K562 (cell line): ENCODE measurements around the gene FLCN. TPM values are rescaled to one million over a fixed set of nuclear protein-coding genes. Genes with fewer than 3 reads are reported as not detected.

ENCODE experiments used
- ATAC-seq: fragments of 200-7000 bp; cut with Tn5 transposase; 3 replicates; pipeline ENCODE4 v1.9.1; 2020; ENCODE audit warnings: moderate library complexity
- BruUV-seq: library from RNA; stranded (reverse); fragments of 400-500 nt; replicated peaks from 2 replicates; lab custom pipeline; 2021; lab: Mats Ljungman, UMichigan
- CTCF ChIA-PET: fragments of 300-600 bp; formaldehyde crosslinking; extraction: SDS; loops from one replicate; lab custom pipeline; 2021; ENCODE audit warnings: low intra/inter-chr PET ratio; lab: Yijun Ruan, JAX
- POLR2A ChIA-PET: fragments of 300-600, 350-650 bp; sonication (Branson Sonifier 250); formaldehyde crosslinking; extraction: SDS; loops from one replicate; lab custom pipeline; 2021; ENCODE audit warnings: antibody characterized with exemption, inconsistent platforms; lab: Yijun Ruan, JAX
- DNase-seq, 4 experiments: peaks; one replicate each; pipeline versions ENCODE4 v3.0.0 to v3.0.0-alpha.2; 2011 to 2018; ENCODE audit warnings: low spot score in 3 of 4, mixed read lengths in 3 of 4; ENCODE audit errors: extremely low read depth in 1 of 4
- FAIRE-seq: peaks from 2 replicates; lab custom pipeline; 2011; peaks lifted over from hg19 to GRCh38; lab: Jason Lieb, UNC
- H2AFZ ChIP-seq: 2 replicates; pipeline ENCODE4 v1.6.0; 2011; ENCODE audit warnings: low read depth, low read length, control low read depth, inconsistent platforms
- H3K27ac ChIP-seq: fragments of 200-600 bp; 3 replicates; pipeline ENCODE4 v1.8.0; 2011; ENCODE audit warnings: low read depth, mild to moderate bottlenecking, control low read depth, inconsistent platforms, low read length, moderate library complexity, mixed read lengths; ENCODE audit errors: extremely low read depth
- H3K27me3 ChIP-seq, 2 experiments: fragments of 300-600 bp in 1 of 2; 2 replicates in 1 of 2; 3 replicates in 1 of 2; pipeline versions ENCODE4 v1.6.0 to v1.8.0; 2011; ENCODE audit warnings: inconsistent platforms in 2 of 2, low read length in 2 of 2, mild to moderate bottlenecking in 1 of 2, mixed read lengths in 1 of 2, moderate library complexity in 1 of 2; ENCODE audit not compliant: control insufficient read depth in 2 of 2, insufficient read depth in 2 of 2
- H3K36me3 ChIP-seq: fragments of 300-600 bp; 3 replicates; pipeline ENCODE4 v1.8.0; 2011; ENCODE audit warnings: mild to moderate bottlenecking, low read length, inconsistent platforms; ENCODE audit not compliant: control insufficient read depth, insufficient read depth
- H3K4me1 ChIP-seq, 2 experiments: fragments of 200-600 bp in 1 of 2; replicated peaks in 1 of 2; 2 replicates in 1 of 2; 3 replicates in 1 of 2; pipeline versions ENCODE4 v1.5.1 to v1.8.0; 2011; ENCODE audit warnings: inconsistent platforms in 2 of 2, low read length in 2 of 2, mild to moderate bottlenecking in 1 of 2, mixed read lengths in 1 of 2, moderate library complexity in 1 of 2; ENCODE audit not compliant: control insufficient read depth in 2 of 2, insufficient read depth in 2 of 2
- H3K4me2 ChIP-seq: 2 replicates; pipeline ENCODE4 v1.6.1; 2011; ENCODE audit warnings: low read length, control low read depth, inconsistent platforms, mixed read lengths; ENCODE audit not compliant: insufficient read depth
- H3K4me3 ChIP-seq: fragments of 200-600 bp; sonication (generic), shearing (Covaris generic); 2 replicates; pipeline ENCODE4 v1.5.1; 2016; ENCODE audit warnings: control low read depth, inconsistent platforms
- H3K79me2 ChIP-seq: fragments of 200-600 bp; 3 replicates; pipeline ENCODE4 v1.8.0; 2011; ENCODE audit warnings: low read length, inconsistent platforms; ENCODE audit not compliant: control insufficient read depth, insufficient read depth
- H3K9ac ChIP-seq, 2 experiments: 2 replicates each; pipeline versions ENCODE4 v1.6.0 to v1.6.1; 2011; ENCODE audit warnings: low read depth in 2 of 2, low read length in 2 of 2, control low read depth in 1 of 2, inconsistent platforms in 1 of 2, mild to moderate bottlenecking in 1 of 2, mixed read lengths in 1 of 2; ENCODE audit not compliant: insufficient read depth in 1 of 2
- H3K9me1 ChIP-seq: one replicate; pipeline ENCODE4 v1.6.0; 2011; ENCODE audit warnings: inconsistent platforms, mild to moderate bottlenecking, low read length, moderate library complexity; ENCODE audit not compliant: control insufficient read depth, insufficient read depth
- H3K9me3 ChIP-seq: replicated peaks from 2 replicates; pipeline ENCODE4 v1.5.1; 2011; ENCODE audit warnings: low read depth, low read length, inconsistent platforms; ENCODE audit not compliant: control insufficient read depth, insufficient read depth
- H4K20me1 ChIP-seq: replicated peaks from 2 replicates; pipeline ENCODE4 v1.6.1; 2011; ENCODE audit warnings: low read length, inconsistent platforms, mixed read lengths; ENCODE audit not compliant: control insufficient read depth, insufficient read depth
- CEBPB ChIP-seq: fragments of 450-650 bp; IDR thresholded peaks from 2 replicates; pipeline ENCODE4 v1.6.1; 2016; ENCODE audit warnings: missing genetic modification characterization, missing compliant biosample characterization
- E2F4 ChIP-seq: sonication (generic); formaldehyde crosslinking; IDR thresholded peaks from 2 replicates; pipeline ENCODE4 v1.8.0; 2022; ENCODE audit warnings: mild to moderate bottlenecking, low read depth, missing genetic modification reagents
- KDM1A ChIP-seq, 2 experiments: fragments of 450-650 bp; IDR thresholded peaks; 2 replicates each; pipeline ENCODE4 v1.6.1; 2016; ENCODE audit warnings: mild to moderate bottlenecking in 2 of 2
- POLR2G ChIP-seq: fragments of 200-400 bp; formaldehyde crosslinking; IDR thresholded peaks from 2 replicates; pipeline ENCODE4 v1.6.1; 2017; ENCODE audit warnings: low read depth, mild to moderate bottlenecking, antibody characterized with exemption, low read length, moderate library complexity
- WGBS: fragments of 100-300 bp; shearing (Covaris generic); methylation state at CpG from one replicate; pipeline ENCODE4 v1.1.6; 2016; ENCODE audit warnings: low coverage, mixed read lengths; ENCODE audit not compliant: insufficient coverage; ENCODE audit errors: missing lambda C conversion rate; 5-methylcytosine and 5-hydroxymethylcytosine counted together
- in situ Hi-C: fragments of 300-500 bp; cut with MboI; formaldehyde crosslinking; loops from 4 replicates; pipeline ENCODE4 v1.15.0; 2018; ENCODE audit warnings: inconsistent platforms, mixed read lengths
- intact Hi-C: fragments of 100-400 bp; cut with micrococcal nuclease; formaldehyde crosslinking; loops from 2 replicates; pipeline ENCODE4 v1.14.2; 2022
- polyA plus RNA-seq, 8 experiments: library from polyadenylated mRNA; depleted of rRNA in 4 of 8; stranded (reverse) in 5 of 8; unstranded in 3 of 8; fragments of >200 nt; fragmentation: Nextera tagmentation in 2 of 8; fragmentation: Illumina TruSeq in 1 of 8; extraction: Ambion mirVana in 2 of 8; extraction: Trizol in 1 of 8; gene quantifications; 2 replicates each; pipeline versions ENCODE4 v1.2.1 to v1.2.3, GENCODE V29; 2011 to 2014; ENCODE audit warnings: inconsistent platforms in 1 of 8, missing spikeins in 1 of 8
- total RNA-seq, 7 experiments: library from RNA; depleted of rRNA in 6 of 7; stranded (reverse); fragments of >200 nt in 6 of 7; fragmentation: Illumina TruSeq in 2 of 7; extraction: Trizol in 2 of 7; gene quantifications; 2 replicates each; pipeline versions ENCODE4 v1.2.1 to v1.2.3, GENCODE V29; 2011 to 2021; ENCODE audit warnings: low replicate concordance in 1 of 7

The FLCN gene
- total and polyA plus RNA-seq, 9 of the 15 experiments (the other 6 are each of a cell fraction or from before 2014, with no cell fraction given), result 1.6 to 33.5 (median 10.9) TPM

- TF ChIP-seq E2F4 (no peak), KDM1A (IDR thresholded peaks at IDR 0.05) (no peak)
These were observed 21.4 kb downstream of the FLCN start (continued) for GRCh38 chr17:17215575-17215974.

- FAIRE-seq, result no peak
- Histone ChIP-seq H3K4me3 (no peak overlapping the region), H3K4me2 (no peak overlapping the region), H2AFZ (no peak overlapping the region), H4K20me1 (no peaks in the 10 kb centered on the region; the same call in 1 of the 2 replicates), H3K9me1 (no peaks in the 10 kb centered on the region)
- no peak for DNase-seq
- BruUV-seq, result no TSS peak
- CTCF ChIA-PET, result no interaction called here
- TF ChIP-seq POLR2G (0 out of 2 replicates have a peak, but pooled peaks have one; percentile 17), CEBPB (tag) (no peak)
- TF ChIP-seq, all 486 proteins: peak for 1
- 84% methylated on average over 17 of the region's 27 CpGs for WGBS
- ATAC-seq, result no peak
- Histone ChIP-seq H3K4me1 (peaks cover 0 to 11% of the 10 kb centered on the region in 2 experiments; a peak in 2 of 5 replicates), H3K79me2 (no peaks in the 10 kb centered on the region), H3K9ac (no peak overlapping the region; a peak in 1 of 4 replicates), H3K27ac (no peak overlapping the region), H3K27me3 (no peaks in the 10 kb centered on the region), H3K36me3 (peaks cover 64% of the 10 kb centered on the region; the same call in 2 of the 3 replicates), H3K9me3 (no peaks in the 10 kb centered on the region)
- POLR2A ChIA-PET, result interaction anchor here (0.8 to 1.6 kb wide), 2 partner anchors 8 to 10 kb away, joined by 3 to 4 read pairs; no protein-coding TSS in a partner anchor
- in situ Hi-C loops (no loop called here), intact Hi-C loops (no loop called here)
These were observed 22.1 kb downstream of the FLCN start for GRCh38 chr17:17214646-17215436.
